Mesenteric fat pad (tissue), 1 donor: Measurements from ENCODE around the gene EMID1. TPM values are rescaled to one million over a fixed set of nuclear protein-coding genes. Genes with fewer than 3 reads are reported as not detected.

Experiments
- total RNA-seq: library from RNA; stranded (reverse); fragmentation: NEBNext Ultra II Directional; extraction: Animal tissue kit (Norgen Biotek cat#: 25700); gene quantifications from one replicate; pipeline ENCODE4 v1.2.1, GENCODE V29; 2021
- donor health status: DM: yes; HTN: yes; CAD: no.

The EMID1 gene
- total RNA-seq, 1 donor from 2014 or later, result 1.4 TPM

Other genes starting within 250 kb of the EMID1 start
- gene C22orf31, start 144.1 kb upstream of the EMID1 start, total RNA-seq, result not detected
- 10.6 TPM for gene KREMEN1, start 132.9 kb upstream of the EMID1 start, total RNA-seq
- 19.2 TPM for gene RHBDD3, start 62.1 kb downstream of the EMID1 start, total RNA-seq
- 191 TPM for gene EWSR1, start 62.4 kb downstream of the EMID1 start, total RNA-seq
- 36.2 TPM for gene GAS2L1, start 100.8 kb downstream of the EMID1 start, total RNA-seq
- gene RASL10A, start 109.8 kb downstream of the EMID1 start, total RNA-seq, result 1.9 TPM
- 89.3 TPM for gene AP1B1, start 182.7 kb downstream of the EMID1 start, total RNA-seq
- not detected for gene RFPL1, start 232.7 kb downstream of the EMID1 start, total RNA-seq